ENCODE results near the gene SCO2. TPM values are rescaled to one million over a fixed set of nuclear protein-coding genes. Genes with fewer than 3 reads are reported as not detected.

Gene SCO2
- total and polyA plus RNA-seq, 2 of the 4 experiments (the other 2 are of a cell fraction), result 1.3 to 1.9 TPM

DNA sequence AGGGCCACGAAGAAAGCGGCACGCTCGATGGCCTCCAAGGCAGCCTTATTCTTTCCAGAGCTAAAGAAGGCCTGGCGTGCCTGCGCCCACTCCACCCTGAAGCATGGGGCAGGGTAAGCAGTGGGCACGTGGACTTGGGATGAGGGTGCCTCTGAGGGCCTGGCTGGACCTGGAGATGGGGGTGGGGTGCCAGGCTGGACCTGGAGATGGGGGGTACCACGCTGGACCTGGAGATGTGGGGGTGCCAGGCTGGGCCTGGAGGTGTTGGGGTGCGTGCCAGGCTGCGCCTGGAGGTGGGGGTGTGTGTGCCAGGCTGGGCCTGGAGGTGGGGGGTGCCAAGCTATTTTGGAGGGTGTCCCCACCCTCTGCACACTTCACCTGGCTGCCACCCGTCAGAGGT, 47.6 kb upstream of the SCO2 start:
- Histone ChIP-seq H3K56ac (ENCODE audit: extremely low read depth, insufficient read depth, low read length) (no peak overlapping the region), H4K91ac (ENCODE audit: insufficient read depth, low read depth, low read length) (no peak overlapping the region), H2BK120ac (ENCODE audit: low read depth, low read length) (no peak overlapping the region), H3K14ac (replicated peaks; ENCODE audit: low read depth, low read length) (no peak overlapping the region), H3K79me1 (ENCODE audit: low read depth in 1 of 2, low read length in 2 of 2) (no peaks in the 10 kb centered on the region), H2BK15ac (ENCODE audit: low read depth, low read length) (no peak overlapping the region), H3K9me3 (ENCODE audit: control insufficient read depth, insufficient read depth, low read length) (no peaks in the 10 kb centered on the region), H2BK20ac (ENCODE audit: low read depth, low read length) (no peak overlapping the region), H3K4me2 (ENCODE audit: low read depth, low read length) (no peak overlapping the region), H3K18ac (ENCODE audit: low read depth, low read length) (no peak overlapping the region), H3K4me1 (ENCODE audit: control insufficient read depth, insufficient read depth, low read length) (no peaks in the 10 kb centered on the region; the same call in 1 of the 2 replicates), H3K4ac (ENCODE audit: low read depth, low read length) (no peak overlapping the region), H2AFZ (replicated peaks; ENCODE audit: low read length, poor library complexity) (no peak overlapping the region), H3K4me3 (ENCODE audit: insufficient read depth, low read depth, low read length) (no peak overlapping the region), H2BK5ac (ENCODE audit: low read depth, low read length, poor library complexity, severe bottlenecking) (no peak overlapping the region), H4K8ac (ENCODE audit: low read depth in 2 of 2, low read length in 2 of 2) (no peak overlapping the region), H4K20me1 (ENCODE audit: insufficient read depth, low read length) (no peaks in the 10 kb centered on the region), H3K23ac (ENCODE audit: low read depth, low read length) (no peak overlapping the region), H4K5ac (ENCODE audit: low read depth, low read length) (no peak overlapping the region), H3K9ac (ENCODE audit: low read depth, low read length) (no peak overlapping the region), H2AK9ac (replicated peaks; ENCODE audit: low read depth, low read length, poor library complexity) (no peak overlapping the region), H3K27me3 (ENCODE audit: control insufficient read depth, insufficient read depth, low read length) (no peaks in the 10 kb centered on the region), H3K36me3 (ENCODE audit: control insufficient read depth, insufficient read depth, low read length) (no peaks in the 10 kb centered on the region; the same call in 1 of the 2 replicates), H3K27ac (ENCODE audit: insufficient read depth, low read length) (no peak overlapping the region), H3K9me1 (ENCODE audit: insufficient read depth, low read length) (no peaks in the 10 kb centered on the region), H2AK5ac (ENCODE audit: low read depth, low read length) (no peak overlapping the region)
- intact Hi-C loops (cut with micrococcal nuclease) (no loop called here), dilution Hi-C loops (cut with HindIII; ENCODE audit: low sequenced_read_pairs, unreplicated experiment) (no loop called here), in situ Hi-C loops (cut with MboI; ENCODE audit: low sequenced_read_pairs) (no loop called here)
- ATAC-seq (ENCODE audit: low read depth), result no peak
- BruUV-seq (replicated peaks), result no TSS peak
- WGBS, 2 experiments (ENCODE audit: extremely low coverage in 2 of 2, insufficient read length in 1 of 2), result 80% methylated on average over 1 of the region's 11 CpGs; no CpG with 5 or more reads in 1 of the 2 experiments
- ChIA-PET POLR2A (ENCODE audit: unreplicated experiment) (no interaction called here), CTCF (interaction anchor here (1.7 kb wide), 1 partner anchor 10 kb away, joined by 7 read pairs; the partner anchor contains the start of gene SYCE3)
- no peak for DNase-seq
- no peak for TF ChIP-seq RAD21 (IDR thresholded peaks at IDR 0.05; ENCODE audit: low read length)
- TF ChIP-seq CHD1 (IDR thresholded peaks at IDR 0.05; ENCODE audit: low read depth, low read length), result no peak
- TF ChIP-seq, protein P1, sequence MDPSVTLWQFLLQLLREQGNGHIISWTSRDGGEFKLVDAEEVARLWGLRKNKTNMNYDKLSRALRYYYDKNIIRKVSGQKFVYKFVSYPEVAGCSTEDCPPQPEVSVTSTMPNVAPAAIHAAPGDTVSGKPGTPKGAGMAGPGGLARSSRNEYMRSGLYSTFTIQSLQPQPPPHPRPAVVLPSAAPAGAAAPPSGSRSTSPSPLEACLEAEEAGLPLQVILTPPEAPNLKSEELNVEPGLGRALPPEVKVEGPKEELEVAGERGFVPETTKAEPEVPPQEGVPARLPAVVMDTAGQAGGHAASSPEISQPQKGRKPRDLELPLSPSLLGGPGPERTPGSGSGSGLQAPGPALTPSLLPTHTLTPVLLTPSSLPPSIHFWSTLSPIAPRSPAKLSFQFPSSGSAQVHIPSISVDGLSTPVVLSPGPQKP (IDR thresholded peaks at IDR 0.05; ENCODE audit: borderline replicate concordance, low read depth, low read length), result no peak
- no peak for TF ChIP-seq SMC3 (IDR thresholded peaks at IDR 0.05; ENCODE audit: low read depth, low read length)
- TF ChIP-seq, protein P2, sequence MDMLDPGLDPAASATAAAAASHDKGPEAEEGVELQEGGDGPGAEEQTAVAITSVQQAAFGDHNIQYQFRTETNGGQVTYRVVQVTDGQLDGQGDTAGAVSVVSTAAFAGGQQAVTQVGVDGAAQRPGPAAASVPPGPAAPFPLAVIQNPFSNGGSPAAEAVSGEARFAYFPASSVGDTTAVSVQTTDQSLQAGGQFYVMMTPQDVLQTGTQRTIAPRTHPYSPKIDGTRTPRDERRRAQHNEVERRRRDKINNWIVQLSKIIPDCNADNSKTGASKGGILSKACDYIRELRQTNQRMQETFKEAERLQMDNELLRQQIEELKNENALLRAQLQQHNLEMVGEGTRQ (IDR thresholded peaks at IDR 0.05; ENCODE audit: low read depth, low read length), result no peak
- no peak for TF ChIP-seq RFX5 (IDR thresholded peaks at IDR 0.05; ENCODE audit: low read depth, low read length)
- no peak for TF ChIP-seq NFE2L2 (IDR thresholded peaks at IDR 0.05; ENCODE audit: low read depth, low read length)
- TF ChIP-seq CEBPB (IDR thresholded peaks at IDR 0.05; ENCODE audit: low read depth, low read length), result no peak
- TF ChIP-seq MAZ (IDR thresholded peaks at IDR 0.05; ENCODE audit: borderline replicate concordance, low read depth, low read length), result no peak
- TF ChIP-seq FOS (IDR thresholded peaks at IDR 0.05; ENCODE audit: low read depth, low read length), result no peak
- no peak for TF ChIP-seq RCOR1 (IDR thresholded peaks at IDR 0.05; ENCODE audit: insufficient replicate concordance, low read length)
- TF ChIP-seq, protein P3, sequence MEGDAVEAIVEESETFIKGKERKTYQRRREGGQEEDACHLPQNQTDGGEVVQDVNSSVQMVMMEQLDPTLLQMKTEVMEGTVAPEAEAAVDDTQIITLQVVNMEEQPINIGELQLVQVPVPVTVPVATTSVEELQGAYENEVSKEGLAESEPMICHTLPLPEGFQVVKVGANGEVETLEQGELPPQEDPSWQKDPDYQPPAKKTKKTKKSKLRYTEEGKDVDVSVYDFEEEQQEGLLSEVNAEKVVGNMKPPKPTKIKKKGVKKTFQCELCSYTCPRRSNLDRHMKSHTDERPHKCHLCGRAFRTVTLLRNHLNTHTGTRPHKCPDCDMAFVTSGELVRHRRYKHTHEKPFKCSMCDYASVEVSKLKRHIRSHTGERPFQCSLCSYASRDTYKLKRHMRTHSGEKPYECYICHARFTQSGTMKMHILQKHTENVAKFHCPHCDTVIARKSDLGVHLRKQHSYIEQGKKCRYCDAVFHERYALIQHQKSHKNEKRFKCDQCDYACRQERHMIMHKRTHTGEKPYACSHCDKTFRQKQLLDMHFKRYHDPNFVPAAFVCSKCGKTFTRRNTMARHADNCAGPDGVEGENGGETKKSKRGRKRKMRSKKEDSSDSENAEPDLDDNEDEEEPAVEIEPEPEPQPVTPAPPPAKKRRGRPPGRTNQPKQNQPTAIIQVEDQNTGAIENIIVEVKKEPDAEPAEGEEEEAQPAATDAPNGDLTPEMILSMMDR (conservative IDR thresholded peaks at IDR 0.05; ENCODE audit: low read depth, low read length), result no peak
- no peak for TF ChIP-seq MAFK (IDR thresholded peaks at IDR 0.05; ENCODE audit: low read depth, low read length)
- no peak for TF ChIP-seq MXI1 (IDR thresholded peaks at IDR 0.05; ENCODE audit: borderline replicate concordance, low read depth, low read length)
- no peak for TF ChIP-seq POLR2A (IDR thresholded peaks at IDR 0.05; ENCODE audit: low read depth, low read length)
